GM11168 (cell line): ENCODE results near the gene ATE1.
"Not testable (repeated sequence)": the region's sequence is repeated elsewhere in the genome, so short reads cannot be mapped to it uniquely, and the experiment has no call there.

Experiments
- in situ Hi-C: fragments of 300-500 bp; cut with MboI; formaldehyde crosslinking; loops from one replicate; pipeline ENCODE4 v1.12.0; 2022; ENCODE audit warnings: low sequenced_read_pairs; ENCODE audit not compliant: unreplicated experiment

ATE1 gene

DNA sequence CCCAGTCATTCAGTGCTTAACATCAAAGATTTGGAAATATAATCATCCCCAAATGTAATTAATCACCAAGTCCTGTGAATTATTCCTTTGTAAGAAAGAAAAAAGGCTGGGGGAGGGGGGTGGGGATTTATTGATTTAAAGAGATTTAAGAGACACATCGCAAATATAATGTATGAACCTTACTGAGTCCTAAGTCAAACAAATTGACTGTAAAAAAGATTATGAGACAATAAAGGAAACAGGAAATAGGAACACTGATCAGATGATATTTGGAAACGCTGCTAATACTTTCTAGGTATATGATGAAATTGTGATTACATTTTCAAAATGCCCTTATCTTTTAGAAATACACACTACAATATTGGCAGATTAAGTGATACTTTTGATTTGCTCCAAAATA is 92.5 kb downstream of the ATE1 start:
- in situ Hi-C loops, result no loop called here

DNA sequence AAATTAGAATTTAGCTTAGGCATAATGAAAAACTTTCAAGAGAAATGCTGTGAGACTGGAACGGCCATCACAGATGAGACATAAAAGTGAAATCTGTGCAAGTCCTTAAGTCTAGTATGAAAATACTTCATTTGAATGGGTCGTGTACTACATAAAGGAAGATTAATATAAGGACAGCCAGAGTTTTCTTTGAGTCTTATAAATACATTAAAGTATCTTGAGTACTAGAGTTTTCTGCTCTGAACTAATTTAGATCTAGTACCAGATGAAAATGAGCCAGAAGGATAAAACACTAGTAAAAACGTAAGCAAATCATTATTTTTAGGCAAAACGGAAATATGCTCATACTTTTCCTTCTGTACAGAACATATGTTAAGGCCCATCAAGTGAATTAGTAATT is 93.1 kb downstream of the ATE1 start:
- in situ Hi-C loops, result no loop called here

DNA sequence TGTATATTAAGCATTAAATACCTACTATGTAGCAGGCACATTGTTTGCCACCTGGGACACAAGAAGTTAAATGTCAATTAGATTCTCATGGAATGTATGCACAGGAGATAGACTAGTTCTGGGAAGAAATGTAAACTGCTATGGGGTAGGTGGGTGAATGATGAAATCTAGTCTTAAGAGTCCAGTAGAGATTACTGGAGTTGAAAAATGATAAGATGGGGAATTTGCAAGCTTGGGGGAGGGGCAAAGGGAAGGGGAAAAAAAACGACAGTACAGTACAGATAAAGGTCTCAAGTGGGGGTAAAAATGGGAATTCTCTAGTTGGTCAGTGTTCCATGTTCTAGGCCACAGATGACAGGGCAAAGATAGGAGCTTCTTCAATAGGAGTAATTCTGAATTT is 94.4 kb downstream of the ATE1 start:
- in situ Hi-C loops, result no loop called here

DNA sequence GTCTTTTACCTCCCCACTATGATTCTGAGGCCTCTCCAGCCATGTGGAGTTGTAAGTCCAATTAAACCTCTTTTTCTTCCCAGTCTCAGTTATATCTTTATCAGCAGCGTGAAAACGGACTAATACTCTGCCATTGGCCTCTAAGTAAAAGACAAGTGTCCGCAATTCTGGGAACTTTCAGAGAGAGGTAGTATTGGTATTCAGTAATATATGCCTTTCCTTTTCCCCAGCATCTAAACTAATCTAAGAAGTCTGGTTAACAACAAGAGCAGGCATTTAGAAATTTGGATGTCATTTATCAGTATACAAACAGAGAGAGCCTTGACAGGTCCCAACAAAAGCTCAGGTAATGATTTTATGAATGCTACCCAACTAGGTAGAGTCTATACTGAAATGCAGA is 95.2 kb downstream of the ATE1 start:
- in situ Hi-C loops, result no loop called here

DNA sequence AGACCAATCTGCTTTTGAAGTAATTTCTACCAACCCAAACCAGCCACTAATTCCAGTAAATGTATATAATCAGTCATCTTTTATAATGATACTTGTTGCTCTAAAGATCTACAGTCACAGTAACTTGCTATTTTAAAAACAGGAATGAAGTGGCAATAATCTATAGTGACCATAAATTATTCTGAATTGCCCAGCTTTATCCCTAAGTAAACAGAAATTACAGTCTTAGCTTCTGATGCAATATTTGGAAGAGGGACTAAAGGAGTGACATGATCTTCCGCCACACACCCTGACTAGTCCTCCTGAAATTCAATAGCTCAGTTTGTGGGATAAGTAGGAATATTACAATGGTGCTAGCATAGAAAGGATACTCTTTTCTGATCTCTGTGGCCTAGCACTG is 96.1 kb downstream of the ATE1 start:
- in situ Hi-C loops, result no loop called here

DNA sequence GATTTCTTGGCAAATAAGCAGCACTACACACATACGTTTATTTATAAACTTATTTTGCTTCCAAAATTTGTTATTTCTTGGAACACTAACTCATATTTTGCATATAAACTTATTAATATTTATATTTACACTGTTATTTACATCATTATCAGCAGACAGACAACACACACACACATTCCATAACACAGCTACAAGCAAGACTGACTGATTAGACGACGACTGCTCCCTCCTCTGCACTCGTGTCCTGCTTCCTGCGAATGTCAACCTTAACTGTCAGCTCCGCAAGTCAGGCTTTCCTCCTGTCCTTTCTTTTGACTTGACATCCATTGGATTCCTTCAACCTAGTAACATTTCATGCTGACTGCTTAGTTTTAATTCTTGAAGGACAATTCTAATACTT is 96.6 kb downstream of the ATE1 start:
- in situ Hi-C loops, result no loop called here

DNA sequence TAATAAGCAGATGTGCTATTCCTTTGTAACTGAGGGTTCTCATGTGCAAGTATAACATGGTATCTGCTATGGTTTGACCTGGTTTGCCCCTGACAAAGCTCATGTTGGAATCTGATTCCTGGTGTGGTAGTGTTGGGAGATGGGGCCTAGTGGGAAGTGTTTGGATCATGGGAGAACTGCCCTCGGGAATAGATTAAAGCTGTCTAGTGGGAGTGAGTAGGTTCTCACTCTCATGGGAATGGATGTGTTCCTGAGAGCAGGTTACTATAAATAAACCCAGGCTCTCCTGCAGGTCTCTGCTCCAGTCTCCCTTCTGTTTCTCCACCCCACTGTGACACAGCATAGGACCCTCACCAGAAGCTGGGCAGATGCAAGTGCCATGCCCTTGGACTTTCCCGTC is 97.7 kb downstream of the ATE1 start:
- in situ Hi-C loops, result no loop called here

DNA sequence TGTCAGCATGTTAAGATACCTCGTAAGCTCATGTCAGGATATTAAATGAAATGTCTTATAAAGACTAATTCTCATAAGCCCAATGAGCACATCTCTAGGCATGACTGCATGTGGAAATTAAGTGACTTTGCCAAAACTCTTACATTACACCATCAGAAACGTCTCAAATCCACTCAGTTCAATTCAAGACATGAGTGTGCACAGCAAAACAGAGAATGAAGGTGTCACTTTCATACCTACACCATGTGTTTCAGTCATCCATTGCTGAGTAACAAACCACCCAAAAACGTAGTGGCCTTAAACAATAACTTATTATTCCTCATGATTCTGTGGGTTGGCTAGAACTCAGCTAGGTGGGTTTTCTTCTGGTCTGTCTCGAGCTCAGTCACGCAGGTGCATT is 99.8 kb downstream of the ATE1 start:
- in situ Hi-C loops, result no loop called here

DNA sequence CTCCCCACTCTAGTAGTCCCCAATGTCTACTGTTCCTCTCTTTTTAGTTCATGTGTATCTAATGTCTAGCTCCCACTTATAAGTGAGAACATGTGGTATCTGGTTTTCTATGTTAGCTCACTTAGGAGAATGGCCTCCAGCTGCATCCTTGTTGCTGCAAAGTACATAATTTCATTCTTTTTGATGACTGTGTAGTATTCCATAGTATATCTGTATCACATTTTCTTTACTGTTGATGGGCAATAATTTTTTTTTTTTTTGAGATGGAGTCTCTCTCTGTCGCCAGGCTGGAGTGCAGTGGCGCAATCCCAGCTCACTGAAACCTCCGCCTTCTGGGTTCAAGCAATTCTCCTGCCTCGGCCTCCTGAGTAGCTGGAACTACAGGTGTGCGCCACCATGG is 101.1 kb downstream of the ATE1 start:
- in situ Hi-C loops, result not testable (repeated sequence)

DNA sequence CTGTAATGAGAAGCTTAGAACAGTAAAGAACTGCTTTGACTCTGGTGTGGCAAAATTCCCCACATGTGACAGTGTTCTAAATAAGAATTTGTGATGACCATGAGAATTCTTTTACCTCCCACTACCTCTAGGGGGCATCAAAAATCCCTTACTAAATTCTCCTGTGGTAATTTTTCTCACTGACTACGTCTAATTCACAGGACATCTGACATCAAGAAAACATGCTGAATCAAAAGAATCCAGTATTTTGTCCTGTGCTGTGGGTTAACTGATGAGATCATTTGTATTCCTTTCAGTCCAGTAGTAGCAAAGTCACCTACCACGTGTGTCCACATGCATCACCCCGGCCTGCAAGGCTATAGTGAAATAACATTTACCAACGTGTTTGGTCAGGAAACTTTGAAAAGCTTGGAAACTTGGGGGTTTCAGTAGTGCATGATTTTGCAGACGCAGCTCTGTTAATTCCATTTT is 103.8 kb downstream of the ATE1 start:
- in situ Hi-C loops, result no loop called here

DNA sequence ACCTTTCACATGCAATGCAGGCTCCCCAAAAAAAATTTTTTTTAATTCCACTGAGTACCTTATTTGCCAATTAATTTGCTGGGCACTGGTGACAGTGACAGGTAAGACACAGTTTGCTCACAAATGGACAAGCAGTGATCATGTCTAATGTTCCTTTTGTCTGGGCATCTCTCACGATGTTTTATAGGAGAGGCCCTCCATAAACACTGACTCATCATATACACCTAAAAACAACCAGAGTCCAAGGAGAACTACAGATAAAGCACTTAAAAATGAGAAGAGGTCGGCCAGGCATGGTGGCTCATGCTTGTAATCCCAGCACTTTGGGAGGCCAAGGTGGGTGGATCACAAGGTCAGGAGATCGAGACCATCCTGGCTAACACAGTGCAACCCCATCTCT is 105.1 kb downstream of the ATE1 start:
- in situ Hi-C loops, result no loop called here

DNA sequence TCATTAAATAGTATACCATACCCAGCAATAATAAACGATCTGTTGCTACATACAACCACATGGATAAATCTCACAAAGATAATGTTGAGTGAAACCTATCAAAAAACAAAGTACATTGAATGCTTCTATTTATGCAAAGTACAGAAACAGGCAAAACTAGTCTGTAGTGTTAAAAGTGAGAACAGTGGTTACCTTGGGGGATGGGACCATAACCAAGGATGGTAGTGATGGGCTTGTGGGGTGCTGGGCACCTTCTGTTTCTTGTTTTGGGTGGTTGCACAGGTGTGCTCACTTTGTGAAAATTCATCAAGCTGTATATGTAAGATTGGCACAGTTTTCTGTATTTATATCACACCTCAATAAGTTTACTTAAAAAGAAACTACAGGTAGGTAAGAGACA is 105.7 kb downstream of the ATE1 start:
- in situ Hi-C loops, result no loop called here

DNA sequence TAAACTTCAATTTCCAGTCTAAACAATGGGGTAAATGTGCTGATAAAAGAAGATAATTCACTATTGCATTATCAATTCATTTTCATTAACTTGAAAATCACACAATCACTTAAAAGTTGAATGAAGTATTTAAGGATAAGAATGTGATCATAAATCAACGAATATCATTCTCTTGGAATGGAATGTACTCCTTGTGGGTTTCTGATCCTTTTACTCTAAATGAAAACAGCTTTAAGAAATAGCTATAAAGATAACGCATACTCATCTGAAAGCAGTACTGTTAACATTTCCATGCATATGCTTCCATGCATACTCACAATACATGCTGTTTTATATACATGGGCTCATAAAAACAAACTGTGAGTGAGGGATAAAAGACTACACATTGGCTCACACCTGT is 108.8 kb downstream of the ATE1 start:
- in situ Hi-C loops, result no loop called here

DNA sequence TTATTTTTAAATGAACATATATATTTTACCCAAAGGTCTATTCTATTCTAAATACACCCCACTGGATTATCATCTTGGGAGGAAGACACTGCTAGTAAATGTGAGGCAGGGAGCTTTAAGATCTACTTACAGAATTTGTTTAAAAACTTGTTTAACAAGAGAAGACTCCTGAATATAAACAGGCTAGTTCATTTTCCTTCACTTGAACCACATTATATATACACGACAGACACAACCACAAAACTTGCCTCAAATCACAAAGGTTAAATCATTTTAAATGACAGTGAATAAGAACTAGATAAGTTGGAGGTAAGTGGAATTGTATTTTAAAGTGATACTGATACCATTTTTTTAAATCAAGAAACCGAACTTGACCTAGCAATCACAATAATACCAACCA is 109.2 kb downstream of the ATE1 start:
- in situ Hi-C loops, result no loop called here

DNA sequence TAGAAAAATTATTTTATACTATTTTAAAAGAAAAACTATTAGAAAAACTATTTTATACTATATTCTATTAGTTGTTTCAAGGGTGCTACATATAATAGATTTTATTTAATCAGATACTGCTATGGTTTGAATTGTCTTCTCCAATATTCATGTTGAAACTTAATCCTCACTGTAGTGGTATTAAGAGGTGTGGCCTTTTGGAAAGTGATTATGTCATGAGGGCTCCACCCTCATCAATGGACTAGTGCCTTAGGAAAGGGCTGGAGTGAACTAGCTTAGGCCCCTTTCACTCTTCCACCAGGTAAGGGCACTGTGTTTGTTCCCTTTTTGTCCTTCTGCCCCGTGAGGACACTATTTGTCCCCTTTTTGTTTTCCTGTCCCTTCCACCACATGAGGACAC is 111.6 kb downstream of the ATE1 start:
- in situ Hi-C loops, result no loop called here

DNA sequence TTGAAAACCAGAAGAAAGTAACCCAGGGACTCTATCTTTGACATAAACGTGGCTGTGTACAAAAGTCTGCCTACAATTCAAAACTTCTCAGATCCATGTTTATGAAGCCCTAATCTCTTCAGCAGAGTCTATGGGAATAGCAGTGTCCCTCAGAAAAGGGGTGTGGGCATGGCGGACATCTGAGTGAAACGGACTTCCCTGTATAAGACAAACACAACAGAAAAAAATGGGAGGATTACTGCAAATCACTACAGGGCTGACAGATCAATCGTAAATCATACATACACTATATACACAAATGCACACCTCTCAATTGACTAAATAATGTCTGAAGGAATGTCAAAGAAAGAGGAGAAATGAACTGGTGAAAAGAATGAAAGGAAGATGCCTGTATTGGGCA is 114.0 kb downstream of the ATE1 start:
- in situ Hi-C loops, result no loop called here

DNA sequence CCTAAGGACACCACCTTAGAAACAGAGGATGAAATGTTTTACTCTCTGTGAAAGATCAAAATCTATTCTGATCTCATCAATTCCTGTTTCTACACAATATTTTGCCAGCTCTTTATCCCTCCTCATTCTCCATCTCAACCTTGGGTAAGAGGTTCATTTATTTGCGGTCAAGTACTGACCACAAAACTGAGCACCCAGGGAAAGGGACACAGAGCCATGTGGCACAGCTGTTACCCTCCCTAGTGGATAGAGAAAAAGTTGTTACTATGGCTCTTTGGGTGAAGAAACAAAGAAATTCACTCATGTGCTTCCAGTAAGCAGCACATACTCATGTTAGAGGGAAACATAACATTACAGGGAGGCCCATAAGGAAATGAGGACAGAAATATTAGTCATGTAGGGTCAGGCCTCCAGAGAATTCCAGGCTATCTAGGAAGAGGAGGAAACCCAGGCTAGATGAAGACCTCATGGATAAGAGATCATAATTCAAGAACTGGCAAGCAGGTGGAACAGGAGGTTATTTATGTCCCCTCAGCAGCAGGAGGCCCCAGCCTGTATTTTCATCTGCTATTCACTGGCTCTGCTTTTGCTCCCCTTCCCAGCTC is 114.5 kb downstream of the ATE1 start:
- in situ Hi-C loops, result no loop called here

DNA sequence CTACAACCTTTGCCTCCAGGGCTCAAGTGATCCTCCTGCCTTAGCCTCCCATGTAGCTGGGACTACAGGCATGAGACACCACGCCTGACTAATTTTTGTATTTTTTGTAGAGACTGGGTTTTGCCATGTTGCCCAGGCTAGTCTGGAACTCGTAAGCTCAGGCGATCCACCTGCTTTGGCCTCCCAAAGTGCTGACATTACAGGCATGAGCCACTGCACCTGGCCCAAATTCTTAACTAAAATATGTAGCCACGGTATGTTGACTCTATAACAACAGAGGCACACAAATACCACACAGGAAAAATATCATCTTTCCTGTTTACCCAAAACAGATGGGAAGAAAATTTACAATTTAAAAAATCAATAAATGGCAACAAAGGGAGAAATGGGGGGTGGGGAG is 115.8 kb downstream of the ATE1 start:
- in situ Hi-C loops, result no loop called here

DNA sequence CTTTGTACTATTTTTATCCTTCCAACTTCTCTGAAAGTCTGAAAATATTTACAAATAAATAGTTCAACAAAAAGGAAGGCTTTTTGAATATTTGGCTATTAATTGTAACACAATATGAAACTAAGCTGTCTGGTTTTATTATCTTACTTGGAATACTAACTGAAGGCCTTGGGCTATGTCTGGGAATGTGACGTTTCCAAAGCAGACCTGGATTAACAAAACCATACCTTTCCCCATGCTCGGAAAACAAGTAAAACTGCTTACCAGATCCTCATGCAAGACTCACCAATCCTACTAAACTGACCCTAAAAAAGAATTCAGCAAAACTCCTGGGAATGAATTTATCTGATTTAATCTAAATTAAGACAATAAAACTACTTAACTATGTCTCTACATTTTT is 116.4 kb downstream of the ATE1 start:
- in situ Hi-C loops, result no loop called here

DNA sequence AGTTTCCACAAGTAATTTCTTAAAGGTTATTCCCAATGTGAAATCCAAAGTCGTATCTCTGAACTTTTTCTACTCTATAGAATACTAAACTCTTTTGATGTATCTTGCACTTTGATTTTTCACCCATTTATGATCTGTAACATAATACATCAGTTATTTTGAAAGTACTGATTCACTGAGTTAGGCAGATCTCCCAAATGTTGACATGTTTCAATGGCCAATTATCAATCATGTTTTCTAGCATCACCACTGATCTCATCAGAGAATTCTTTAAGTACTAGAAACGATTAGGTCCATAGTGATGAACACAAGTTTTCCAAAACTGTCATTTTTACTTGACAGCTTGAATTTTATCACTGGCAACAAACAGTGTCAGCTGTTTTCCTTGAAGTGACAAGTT is 119.0 kb downstream of the ATE1 start:
- in situ Hi-C loops, result no loop called here

DNA sequence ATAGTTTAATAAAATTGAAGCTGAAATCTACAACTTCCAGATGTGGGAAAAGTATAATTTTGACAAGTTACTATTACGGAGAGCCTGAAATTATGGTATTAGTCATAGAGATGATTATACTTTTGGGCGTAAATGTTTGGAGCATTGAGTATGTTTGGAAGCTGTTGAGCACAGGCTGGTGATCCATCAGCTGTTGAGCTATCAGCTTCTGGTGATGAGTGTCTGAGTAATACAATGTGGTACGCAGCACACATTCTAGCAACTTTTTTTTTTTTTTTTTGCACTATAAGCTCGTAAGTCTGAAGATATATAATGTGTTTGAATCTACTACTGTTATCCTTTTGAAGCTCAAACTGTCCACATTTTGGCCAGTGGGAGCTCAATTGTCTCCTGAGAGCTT is 123.4 kb downstream of the ATE1 start:
- in situ Hi-C loops, result no loop called here

DNA sequence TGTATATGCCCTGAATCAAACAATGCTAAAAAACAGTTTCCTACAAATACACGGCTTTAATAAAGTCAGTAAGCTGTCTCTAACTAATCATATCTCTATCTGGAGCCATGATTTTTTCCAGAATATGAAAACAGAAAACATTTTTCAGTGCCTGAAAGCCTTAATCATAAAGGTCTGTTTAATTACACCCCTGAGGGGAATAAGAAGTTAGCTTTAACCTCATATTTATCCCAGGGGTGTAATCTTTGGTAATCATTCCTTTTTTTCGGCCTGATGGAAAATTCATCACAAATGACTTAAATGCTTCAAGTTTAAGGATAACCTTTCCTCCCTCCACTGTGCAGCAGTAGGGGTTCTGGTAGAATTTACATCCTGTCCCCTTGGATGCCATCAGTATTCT is 124.2 kb downstream of the ATE1 start:
- in situ Hi-C loops, result no loop called here

DNA sequence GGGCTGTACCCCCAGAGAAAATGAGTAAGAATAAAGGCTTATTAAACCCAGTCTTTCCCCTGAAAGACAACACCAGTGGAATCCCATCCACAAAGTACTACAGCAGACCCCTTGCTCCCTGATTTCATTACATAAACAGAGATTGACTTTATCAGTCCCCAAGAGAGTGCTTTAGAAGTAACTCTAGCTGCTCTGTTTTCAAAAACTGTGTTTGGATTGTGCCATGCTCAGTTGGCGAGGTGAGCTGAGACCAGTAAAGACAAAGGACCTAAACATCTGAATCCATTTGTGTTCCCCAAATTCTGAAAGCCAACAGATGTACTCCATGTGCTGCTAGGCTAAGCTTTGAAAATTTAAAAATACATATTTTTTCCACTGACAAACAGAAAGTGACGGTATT is 127.0 kb downstream of the ATE1 start:
- in situ Hi-C loops, result no loop called here
